ENCODE data around the gene CDK2AP2.
"Not testable (repeated sequence)": the region's sequence is repeated elsewhere in the genome, so short reads cannot be mapped to it uniquely, and the experiment has no call there.

CDK2AP2 gene

GRCh38 chr11:67507864-67508485, at the start of gene CDK2AP2:
CDK2AP2 (minus strand) TSS chr11:67508162; CDS start chr11:67508082, 80 bp downstream.
- peak; percentile 99 for DNase-seq

DNA sequence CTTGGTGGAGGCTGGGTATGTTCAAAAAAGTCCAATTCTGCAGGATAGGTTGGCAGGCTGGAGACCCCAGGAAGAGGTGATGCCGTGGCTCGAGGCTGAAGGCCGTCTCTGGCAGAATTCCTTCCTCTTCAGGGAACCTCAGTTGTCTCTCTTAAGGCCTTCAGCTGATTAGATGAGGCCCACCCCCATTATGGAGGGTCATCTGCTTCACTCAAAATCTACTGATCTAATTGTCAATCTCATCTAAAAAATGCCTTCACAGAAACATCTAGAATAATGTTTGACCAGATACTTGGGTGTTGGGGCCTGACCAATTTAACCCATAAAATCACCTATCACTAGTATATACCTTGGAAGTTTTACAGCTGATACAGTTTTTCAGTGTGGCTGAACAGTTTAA, 48.3 kb upstream of the CDK2AP2 start:
- DNase-seq = no peak

GRCh38 chr11:67551697-67552096, 43.7 kb upstream of the CDK2AP2 start:
- not testable (repeated sequence) for DNase-seq

- no peak for DNase-seq
Observed at GRCh38 chr11:67551127-67551526, 43.2 kb upstream of the CDK2AP2 start.

DNA sequence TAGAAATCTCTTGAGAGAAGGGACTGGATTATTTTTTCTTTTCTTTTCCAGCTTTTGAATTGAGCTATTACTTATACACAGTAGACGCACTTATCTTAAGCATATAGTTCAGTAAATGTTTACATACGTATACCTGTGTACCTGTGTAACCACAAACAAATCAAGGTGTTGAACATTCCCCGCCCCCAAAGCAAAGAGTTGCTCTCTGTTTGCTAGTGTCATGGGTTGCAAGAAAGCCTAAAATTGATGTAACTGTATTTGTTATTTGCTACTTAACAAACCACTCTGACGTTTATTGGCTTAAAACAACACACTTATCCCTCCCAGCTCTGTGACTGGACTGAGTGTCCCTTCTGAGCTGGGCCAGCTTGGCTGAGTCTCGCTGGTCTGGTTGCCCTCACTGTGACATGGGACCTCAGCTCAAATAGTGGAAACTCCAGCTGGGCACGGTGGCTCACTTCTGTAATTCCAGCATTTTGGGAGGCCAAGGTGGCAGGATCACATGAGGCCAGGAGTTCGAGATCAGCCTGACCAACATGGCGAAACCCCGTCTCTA, 40.7 kb upstream of the CDK2AP2 start:
- no peak for DNase-seq

DNA sequence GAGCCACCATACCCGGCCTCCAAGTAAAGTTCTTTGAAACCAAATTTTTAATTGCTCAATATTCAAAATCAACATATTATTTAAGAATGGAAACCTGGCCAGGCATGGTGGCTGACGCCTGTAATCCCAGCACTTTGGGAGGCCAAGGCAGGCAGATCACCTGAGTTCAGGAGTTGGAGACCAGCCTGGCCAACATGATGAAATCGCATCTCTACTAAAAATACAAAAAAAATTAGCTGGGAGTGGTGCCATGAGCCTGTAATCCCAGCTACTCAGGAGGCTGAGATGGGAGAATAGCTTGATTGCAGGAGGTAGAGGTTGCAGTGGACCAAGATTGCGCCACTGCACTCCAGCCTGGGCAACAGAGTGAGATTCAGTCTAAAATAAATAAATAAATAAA, 40.1 kb upstream of the CDK2AP2 start:
- not testable (repeated sequence) for DNase-seq

- no peak for DNase-seq
Observed at GRCh38 chr11:67545280-67545679, 37.3 kb upstream of the CDK2AP2 start.

- DNase-seq = no peak
Observed at GRCh38 chr11:67544616-67545242, 36.8 kb upstream of the CDK2AP2 start.

GRCh38 chr11:67543585-67543984, 35.6 kb upstream of the CDK2AP2 start:
- DNase-seq = no peak

GRCh38 chr11:67542971-67543370, 35.0 kb upstream of the CDK2AP2 start:
- DNase-seq = no peak

DNA sequence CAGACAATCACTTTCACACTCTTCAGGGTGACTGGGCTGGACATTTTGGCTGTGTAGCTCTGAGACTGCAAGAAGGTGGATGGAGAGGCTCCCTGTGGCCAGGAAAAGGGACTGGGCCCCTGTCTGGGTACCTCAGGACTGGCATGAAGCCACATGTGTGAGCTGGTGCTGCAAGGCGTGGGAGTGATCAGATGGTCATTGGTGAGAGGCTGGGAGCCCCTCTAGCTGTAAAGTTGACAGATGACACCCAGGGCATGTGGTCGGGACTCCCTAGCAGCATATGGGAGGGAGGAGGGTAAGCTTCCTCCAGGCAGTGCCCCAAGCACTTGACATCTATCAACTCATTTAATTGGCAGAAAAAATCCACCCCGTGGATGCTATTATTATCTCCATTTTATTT, 34.2 kb upstream of the CDK2AP2 start:
- no peak for DNase-seq

DNA sequence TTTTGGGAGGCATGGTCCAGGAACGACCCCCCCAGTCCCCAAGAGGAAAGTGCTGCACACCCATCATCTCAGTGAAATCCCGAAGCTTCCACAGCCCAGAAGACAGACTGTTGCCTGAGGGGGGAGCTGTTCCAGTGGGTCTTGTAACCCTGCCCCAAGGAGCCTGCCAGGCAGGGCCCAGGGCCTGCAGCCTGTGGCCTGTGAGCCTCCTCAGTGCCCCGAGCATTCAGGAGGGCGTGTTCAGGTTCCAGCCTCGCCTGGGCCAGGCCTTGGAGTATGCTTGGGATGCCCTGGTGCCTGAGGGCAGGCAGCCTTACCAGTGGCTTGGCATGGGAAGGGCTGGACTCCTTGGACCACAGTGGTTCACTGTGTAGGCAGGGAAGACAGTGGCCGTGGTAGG, 33.2 kb upstream of the CDK2AP2 start:
- no peak for DNase-seq

- no peak for DNase-seq
Observed at GRCh38 chr11:67539550-67539949, 31.6 kb upstream of the CDK2AP2 start.

DNA sequence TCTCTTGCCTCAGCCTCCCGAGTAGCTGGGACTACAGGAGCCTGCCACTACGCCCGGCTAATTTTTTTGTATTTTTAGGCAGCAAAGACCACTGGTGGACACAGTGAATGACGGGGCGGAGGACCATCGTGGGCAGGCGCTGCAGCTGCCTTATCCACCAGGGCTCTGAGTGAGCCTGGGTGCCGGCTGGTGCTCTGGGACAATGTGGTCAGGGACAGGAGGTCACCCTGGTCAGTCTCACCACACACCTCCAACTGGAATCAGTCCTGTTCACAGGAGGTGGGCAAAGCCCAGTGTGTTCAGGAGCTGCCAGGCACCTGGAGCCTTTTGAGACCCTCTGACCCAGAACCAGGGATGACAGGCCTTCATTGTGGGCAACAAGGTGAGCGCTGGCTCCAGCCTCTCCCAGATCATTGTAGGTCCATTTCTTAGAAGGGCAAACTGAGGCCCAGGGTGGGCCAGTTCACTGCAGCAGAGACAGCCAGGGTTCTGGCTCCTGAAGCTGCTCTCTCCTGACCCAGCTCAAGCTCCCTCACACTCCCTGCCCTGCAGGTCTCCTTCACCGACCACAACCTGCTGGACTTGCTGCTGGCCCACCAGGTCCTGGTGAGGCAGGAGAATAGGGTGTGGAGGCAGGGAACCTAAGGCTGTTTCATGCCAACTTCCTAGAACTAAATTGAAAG, 31.0 kb upstream of the CDK2AP2 start:
- DNase-seq = no peak

- DNase-seq = no peak
Observed at GRCh38 chr11:67538306-67538705, 30.3 kb upstream of the CDK2AP2 start.

- DNase-seq = no peak
Observed at GRCh38 chr11:67535561-67535960, 27.6 kb upstream of the CDK2AP2 start.

GRCh38 chr11:67534070-67534679, 26.2 kb upstream of the CDK2AP2 start:
- no peak for DNase-seq

DNA sequence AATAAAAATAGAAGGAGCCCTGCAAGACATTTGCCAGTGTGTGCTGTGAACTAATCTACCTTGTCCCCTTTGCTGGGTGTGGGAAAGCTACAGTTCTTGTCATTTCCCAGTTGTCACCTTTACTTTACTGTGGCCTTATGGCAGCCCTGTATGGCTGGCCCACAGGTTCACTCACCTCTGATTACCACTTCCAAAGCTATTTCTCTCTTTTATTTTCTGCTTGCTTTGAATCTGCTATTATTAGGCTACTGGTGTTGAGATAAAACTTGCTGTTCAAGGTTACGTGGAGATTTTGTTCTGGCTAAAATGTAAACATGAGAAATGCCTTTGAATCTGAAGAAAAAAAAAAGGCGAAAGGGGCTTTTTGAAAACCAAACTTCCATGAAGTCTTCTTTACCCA, 24.9 kb upstream of the CDK2AP2 start:
- no peak for DNase-seq

GRCh38 chr11:67530282-67530592, 22.3 kb upstream of the CDK2AP2 start:
- DNase-seq = no peak

- DNase-seq = no peak
Observed at GRCh38 chr11:67528376-67528775, 20.4 kb upstream of the CDK2AP2 start.

DNA sequence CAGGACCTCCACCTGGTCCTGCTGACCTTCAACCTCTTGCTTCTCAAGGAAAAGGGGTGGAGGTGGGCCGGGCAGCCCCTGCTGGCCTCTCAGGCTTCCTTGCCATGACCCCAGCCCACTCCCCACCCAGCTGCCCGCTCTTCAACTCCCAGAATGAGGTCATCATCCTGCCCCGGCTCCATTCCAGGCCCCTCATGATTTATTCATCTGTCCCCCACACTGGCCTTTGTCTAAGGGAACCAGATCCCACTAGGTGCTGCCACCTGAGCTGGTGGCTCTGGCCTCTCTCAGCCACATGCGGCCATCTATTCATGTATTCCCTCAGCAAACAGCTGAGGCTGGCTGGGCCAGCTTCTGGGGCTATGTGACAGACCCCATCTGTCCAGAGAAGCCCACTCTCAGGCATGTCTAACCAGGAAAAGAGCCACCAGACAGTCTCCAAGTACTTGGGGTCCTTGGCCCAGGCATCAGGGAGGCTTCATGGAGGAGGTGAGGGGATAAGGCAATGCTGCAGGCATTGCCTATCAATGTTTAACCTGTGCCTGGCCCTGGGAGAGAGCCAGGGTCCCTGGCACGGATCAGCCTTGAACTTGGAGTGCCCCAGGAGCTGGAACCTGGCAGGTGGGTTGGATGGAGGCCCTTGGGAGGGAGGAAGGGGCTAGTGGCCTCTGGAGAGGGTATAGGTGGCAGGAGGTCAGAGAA, 17.5 kb upstream of the CDK2AP2 start:
- DNase-seq = no peak

DNA sequence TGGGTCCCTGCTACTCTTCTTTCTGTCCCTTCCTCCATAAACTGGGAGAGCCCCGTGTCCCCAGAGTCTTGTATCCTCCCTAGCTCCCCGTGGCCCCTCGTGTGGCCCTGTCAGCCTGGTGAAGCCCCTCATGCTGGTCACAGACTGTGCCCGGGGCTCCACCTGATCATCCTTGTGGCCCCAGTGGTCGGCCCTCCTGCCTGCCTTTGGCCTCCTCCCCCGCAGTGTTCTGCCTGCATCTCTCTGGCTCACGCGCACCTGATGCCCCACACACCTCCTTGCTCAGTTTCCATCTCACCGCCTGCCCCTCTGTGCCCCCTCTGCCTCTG, 16.5 kb upstream of the CDK2AP2 start:
- no peak for DNase-seq

Data from CD4-positive, alpha-beta T cell treated with Interleukin-4 for 4 hours (primary cell).